ENCODE measurements around the gene PHYKPL. TPM values are rescaled to one million over a fixed set of nuclear protein-coding genes. Genes with fewer than 3 reads are reported as not detected.

PHYKPL gene
- total RNA-seq, 1 experiment from 2014 or later = 41.7 TPM

DNA sequence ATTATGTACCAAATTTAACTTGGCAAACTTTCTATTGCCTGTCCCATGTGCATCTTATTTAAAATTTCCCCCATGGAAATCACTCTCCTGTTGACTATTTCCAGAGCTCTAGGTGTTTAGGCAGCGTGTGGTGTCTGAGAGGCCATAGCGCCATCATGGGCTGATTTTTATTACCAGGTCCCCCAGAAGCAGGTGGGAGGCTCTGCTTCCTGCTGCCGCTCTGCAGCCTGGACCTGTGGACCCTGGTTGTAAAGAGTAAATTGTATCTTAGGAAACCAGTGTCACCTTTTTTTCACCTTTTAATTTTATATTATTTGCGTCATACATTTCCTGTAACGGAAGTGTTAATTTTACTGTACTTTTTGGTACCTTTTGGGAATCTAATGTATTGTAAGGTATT lies 21.9 kb downstream of the PHYKPL start:
- Mint-ChIP-seq H3K4me1 (peaks cover 21% of the 10 kb centered on the region), H3K27me3 (ENCODE audit: low read depth) (no peaks in the 10 kb centered on the region), H3K27ac (no peak overlapping the region; the same call in 1 of the 2 replicates), H3K9me3 (no peaks in the 10 kb centered on the region), H3K36me3 (peaks cover 88% of the 10 kb centered on the region), H3K4me3 (no peak overlapping the region)
- DNase-seq (ENCODE audit: low spot score) (no peak), ATAC-seq (no peak)
- TF ChIP-seq, protein P1, sequence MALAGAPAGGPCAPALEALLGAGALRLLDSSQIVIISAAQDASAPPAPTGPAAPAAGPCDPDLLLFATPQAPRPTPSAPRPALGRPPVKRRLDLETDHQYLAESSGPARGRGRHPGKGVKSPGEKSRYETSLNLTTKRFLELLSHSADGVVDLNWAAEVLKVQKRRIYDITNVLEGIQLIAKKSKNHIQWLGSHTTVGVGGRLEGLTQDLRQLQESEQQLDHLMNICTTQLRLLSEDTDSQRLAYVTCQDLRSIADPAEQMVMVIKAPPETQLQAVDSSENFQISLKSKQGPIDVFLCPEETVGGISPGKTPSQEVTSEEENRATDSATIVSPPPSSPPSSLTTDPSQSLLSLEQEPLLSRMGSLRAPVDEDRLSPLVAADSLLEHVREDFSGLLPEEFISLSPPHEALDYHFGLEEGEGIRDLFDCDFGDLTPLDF (CRISPR knock-in tag; IDR thresholded peaks at IDR 0.05) = no peak
- TF ChIP-seq, protein P2, sequence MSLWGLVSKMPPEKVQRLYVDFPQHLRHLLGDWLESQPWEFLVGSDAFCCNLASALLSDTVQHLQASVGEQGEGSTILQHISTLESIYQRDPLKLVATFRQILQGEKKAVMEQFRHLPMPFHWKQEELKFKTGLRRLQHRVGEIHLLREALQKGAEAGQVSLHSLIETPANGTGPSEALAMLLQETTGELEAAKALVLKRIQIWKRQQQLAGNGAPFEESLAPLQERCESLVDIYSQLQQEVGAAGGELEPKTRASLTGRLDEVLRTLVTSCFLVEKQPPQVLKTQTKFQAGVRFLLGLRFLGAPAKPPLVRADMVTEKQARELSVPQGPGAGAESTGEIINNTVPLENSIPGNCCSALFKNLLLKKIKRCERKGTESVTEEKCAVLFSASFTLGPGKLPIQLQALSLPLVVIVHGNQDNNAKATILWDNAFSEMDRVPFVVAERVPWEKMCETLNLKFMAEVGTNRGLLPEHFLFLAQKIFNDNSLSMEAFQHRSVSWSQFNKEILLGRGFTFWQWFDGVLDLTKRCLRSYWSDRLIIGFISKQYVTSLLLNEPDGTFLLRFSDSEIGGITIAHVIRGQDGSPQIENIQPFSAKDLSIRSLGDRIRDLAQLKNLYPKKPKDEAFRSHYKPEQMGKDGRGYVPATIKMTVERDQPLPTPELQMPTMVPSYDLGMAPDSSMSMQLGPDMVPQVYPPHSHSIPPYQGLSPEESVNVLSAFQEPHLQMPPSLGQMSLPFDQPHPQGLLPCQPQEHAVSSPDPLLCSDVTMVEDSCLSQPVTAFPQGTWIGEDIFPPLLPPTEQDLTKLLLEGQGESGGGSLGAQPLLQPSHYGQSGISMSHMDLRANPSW (CRISPR knock-in tag; conservative IDR thresholded peaks at IDR 0.05; ENCODE audit: low read depth) = no peak
- TF ChIP-seq ATF1 (CRISPR knock-in tag; IDR thresholded peaks at IDR 0.05) = no peak
- no peak for TF ChIP-seq CBFB (CRISPR knock-in tag; IDR thresholded peaks at IDR 0.05; ENCODE audit: low read depth)
- TF ChIP-seq, protein P3, sequence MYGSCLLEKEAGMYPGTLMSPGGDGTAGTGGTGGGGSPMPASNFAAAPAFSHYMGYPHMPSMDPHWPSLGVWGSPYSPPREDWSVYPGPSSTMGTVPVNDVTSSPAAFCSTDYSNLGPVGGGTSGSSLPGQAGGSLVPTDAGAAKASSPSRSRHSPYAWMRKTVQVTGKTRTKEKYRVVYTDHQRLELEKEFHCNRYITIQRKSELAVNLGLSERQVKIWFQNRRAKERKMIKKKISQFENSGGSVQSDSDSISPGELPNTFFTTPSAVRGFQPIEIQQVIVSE (CRISPR knock-in tag; IDR thresholded peaks at IDR 0.05; ENCODE audit: borderline replicate concordance) = no peak
- TF ChIP-seq, protein P4, sequence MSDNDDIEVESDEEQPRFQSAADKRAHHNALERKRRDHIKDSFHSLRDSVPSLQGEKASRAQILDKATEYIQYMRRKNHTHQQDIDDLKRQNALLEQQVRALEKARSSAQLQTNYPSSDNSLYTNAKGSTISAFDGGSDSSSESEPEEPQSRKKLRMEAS (CRISPR knock-in tag; IDR thresholded peaks at IDR 0.05) = no peak
- TF ChIP-seq, protein P5, sequence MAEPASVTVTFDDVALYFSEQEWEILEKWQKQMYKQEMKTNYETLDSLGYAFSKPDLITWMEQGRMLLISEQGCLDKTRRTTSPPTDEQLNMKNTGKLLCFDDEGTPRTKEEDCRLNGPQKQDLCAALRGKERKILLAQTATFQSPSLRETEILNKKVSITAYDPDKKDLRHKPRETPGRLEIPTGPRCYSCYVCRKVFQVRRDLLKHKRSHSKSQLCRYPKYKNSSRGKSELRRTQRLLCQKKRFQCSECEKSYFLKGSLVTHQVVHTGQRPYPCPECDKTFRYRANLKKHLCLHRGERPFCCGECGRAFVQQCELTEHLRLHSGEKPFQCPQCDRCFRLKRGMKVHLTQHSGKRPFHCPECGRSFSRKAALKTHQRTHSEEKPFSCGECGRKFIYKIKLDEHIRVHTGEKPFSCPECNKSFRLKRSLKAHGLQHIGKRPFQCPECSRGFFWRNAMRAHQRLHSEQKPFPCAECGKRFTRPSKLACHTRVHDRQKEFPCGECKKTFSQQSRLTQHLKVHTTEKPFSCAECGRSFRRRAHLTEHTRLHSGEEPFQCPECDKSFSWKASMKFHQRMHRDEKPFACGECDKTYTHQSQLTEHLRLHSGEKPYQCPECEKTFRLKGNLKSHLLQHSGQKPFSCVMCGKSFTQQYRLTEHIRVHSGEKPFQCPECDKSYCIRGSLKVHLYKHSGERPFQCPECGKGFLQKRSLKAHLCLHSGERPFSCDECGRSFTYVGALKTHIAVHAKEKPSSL (CRISPR knock-in tag; conservative IDR thresholded peaks at IDR 0.05) = no peak
- TF ChIP-seq EMX1 (CRISPR knock-in tag; IDR thresholded peaks at IDR 0.05) = no peak
- no peak for TF ChIP-seq ZNF396 (CRISPR knock-in tag; IDR thresholded peaks at IDR 0.05; ENCODE audit: borderline replicate concordance)
- TF ChIP-seq, protein P6, sequence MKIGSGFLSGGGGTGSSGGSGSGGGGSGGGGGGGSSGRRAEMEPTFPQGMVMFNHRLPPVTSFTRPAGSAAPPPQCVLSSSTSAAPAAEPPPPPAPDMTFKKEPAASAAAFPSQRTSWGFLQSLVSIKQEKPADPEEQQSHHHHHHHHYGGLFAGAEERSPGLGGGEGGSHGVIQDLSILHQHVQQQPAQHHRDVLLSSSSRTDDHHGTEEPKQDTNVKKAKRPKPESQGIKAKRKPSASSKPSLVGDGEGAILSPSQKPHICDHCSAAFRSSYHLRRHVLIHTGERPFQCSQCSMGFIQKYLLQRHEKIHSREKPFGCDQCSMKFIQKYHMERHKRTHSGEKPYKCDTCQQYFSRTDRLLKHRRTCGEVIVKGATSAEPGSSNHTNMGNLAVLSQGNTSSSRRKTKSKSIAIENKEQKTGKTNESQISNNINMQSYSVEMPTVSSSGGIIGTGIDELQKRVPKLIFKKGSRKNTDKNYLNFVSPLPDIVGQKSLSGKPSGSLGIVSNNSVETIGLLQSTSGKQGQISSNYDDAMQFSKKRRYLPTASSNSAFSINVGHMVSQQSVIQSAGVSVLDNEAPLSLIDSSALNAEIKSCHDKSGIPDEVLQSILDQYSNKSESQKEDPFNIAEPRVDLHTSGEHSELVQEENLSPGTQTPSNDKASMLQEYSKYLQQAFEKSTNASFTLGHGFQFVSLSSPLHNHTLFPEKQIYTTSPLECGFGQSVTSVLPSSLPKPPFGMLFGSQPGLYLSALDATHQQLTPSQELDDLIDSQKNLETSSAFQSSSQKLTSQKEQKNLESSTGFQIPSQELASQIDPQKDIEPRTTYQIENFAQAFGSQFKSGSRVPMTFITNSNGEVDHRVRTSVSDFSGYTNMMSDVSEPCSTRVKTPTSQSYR (CRISPR knock-in tag; IDR thresholded peaks at IDR 0.05) = no peak
- TF ChIP-seq, protein P7, sequence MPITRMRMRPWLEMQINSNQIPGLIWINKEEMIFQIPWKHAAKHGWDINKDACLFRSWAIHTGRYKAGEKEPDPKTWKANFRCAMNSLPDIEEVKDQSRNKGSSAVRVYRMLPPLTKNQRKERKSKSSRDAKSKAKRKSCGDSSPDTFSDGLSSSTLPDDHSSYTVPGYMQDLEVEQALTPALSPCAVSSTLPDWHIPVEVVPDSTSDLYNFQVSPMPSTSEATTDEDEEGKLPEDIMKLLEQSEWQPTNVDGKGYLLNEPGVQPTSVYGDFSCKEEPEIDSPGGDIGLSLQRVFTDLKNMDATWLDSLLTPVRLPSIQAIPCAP (CRISPR knock-in tag; IDR thresholded peaks at IDR 0.05) = no peak
- TF ChIP-seq GTF2I (CRISPR knock-in tag; conservative IDR thresholded peaks at IDR 0.05) = no peak
- TF ChIP-seq OVOL2 (CRISPR knock-in tag; IDR thresholded peaks at IDR 0.05; ENCODE audit: borderline replicate concordance) = no peak
- TF ChIP-seq, protein P8, sequence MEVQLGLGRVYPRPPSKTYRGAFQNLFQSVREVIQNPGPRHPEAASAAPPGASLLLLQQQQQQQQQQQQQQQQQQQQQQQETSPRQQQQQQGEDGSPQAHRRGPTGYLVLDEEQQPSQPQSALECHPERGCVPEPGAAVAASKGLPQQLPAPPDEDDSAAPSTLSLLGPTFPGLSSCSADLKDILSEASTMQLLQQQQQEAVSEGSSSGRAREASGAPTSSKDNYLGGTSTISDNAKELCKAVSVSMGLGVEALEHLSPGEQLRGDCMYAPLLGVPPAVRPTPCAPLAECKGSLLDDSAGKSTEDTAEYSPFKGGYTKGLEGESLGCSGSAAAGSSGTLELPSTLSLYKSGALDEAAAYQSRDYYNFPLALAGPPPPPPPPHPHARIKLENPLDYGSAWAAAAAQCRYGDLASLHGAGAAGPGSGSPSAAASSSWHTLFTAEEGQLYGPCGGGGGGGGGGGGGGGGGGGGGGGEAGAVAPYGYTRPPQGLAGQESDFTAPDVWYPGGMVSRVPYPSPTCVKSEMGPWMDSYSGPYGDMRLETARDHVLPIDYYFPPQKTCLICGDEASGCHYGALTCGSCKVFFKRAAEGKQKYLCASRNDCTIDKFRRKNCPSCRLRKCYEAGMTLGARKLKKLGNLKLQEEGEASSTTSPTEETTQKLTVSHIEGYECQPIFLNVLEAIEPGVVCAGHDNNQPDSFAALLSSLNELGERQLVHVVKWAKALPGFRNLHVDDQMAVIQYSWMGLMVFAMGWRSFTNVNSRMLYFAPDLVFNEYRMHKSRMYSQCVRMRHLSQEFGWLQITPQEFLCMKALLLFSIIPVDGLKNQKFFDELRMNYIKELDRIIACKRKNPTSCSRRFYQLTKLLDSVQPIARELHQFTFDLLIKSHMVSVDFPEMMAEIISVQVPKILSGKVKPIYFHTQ (CRISPR knock-in tag; IDR thresholded peaks at IDR 0.05) = no peak
- TF ChIP-seq, protein P9, sequence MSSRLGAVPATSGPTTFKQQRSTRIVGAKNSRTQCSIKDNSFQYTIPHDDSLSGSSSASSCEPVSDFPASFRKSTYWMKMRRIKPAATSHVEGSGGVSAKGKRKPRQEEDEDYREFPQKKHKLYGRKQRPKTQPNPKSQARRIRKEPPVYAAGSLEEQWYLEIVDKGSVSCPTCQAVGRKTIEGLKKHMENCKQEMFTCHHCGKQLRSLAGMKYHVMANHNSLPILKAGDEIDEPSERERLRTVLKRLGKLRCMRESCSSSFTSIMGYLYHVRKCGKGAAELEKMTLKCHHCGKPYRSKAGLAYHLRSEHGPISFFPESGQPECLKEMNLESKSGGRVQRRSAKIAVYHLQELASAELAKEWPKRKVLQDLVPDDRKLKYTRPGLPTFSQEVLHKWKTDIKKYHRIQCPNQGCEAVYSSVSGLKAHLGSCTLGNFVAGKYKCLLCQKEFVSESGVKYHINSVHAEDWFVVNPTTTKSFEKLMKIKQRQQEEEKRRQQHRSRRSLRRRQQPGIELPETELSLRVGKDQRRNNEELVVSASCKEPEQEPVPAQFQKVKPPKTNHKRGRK (CRISPR knock-in tag; IDR thresholded peaks at IDR 0.05; ENCODE audit: borderline replicate concordance) = no peak
- ChIA-PET CTCF (interaction anchor here (1.3 kb wide), 1 partner anchor 22 kb away, joined by 3 read pairs; the partner anchor contains the start of gene PHYKPL), POLR2A (interaction anchor here (0.6 to 1.8 kb wide), 3 partner anchors 31 to 415 kb away, joined by 3 to 7 read pairs (median 4); no protein-coding TSS in a partner anchor)

Measured in WTC11 (cell line).